Astrocyte of the hippocampus (primary cell): ENCODE results near the gene PKN2.
A peak's percentile ranks its signal among the peaks of the same experiment; 100 is the strongest.
"Not testable (repeated sequence)": the region's sequence is repeated elsewhere in the genome, so short reads cannot be mapped to it uniquely, and the experiment has no call there.

ENCODE experiments used
- DNase-seq: peaks from one replicate; pipeline ENCODE4 v3.0.0; 2011; ENCODE audit warnings: low read depth, low spot score

Gene PKN2

GRCh38 chr1:88787023-88787903, 103.2 kb downstream of the PKN2 start:
- DNase-seq: no peak

DNA sequence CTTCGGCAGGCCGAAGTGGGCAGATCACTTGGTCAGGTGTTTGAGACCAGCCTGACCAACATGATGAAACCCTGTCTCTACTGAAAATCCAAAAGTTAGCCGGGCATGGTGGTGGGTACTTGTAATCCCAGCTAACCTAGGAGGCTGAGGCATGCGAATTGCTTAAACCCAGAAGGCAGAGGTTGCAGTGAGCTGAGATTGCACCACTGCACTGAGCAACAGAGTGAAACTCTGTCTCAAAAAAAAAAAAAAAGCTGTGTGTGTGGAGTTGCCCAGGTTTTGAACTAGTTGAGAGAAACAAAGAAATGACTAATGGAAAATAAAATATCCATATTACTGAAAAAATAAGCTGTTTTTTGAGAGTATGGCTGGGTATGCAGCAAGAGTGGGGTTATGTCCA, 107.1 kb downstream of the PKN2 start:
- DNase-seq: no peak

GRCh38 chr1:88799491-88799890, 115.4 kb downstream of the PKN2 start:
- DNase-seq: no peak

- peak; percentile 20 for DNase-seq
These were observed 116.4 kb downstream of the PKN2 start for GRCh38 chr1:88800382-88801051.

DNA sequence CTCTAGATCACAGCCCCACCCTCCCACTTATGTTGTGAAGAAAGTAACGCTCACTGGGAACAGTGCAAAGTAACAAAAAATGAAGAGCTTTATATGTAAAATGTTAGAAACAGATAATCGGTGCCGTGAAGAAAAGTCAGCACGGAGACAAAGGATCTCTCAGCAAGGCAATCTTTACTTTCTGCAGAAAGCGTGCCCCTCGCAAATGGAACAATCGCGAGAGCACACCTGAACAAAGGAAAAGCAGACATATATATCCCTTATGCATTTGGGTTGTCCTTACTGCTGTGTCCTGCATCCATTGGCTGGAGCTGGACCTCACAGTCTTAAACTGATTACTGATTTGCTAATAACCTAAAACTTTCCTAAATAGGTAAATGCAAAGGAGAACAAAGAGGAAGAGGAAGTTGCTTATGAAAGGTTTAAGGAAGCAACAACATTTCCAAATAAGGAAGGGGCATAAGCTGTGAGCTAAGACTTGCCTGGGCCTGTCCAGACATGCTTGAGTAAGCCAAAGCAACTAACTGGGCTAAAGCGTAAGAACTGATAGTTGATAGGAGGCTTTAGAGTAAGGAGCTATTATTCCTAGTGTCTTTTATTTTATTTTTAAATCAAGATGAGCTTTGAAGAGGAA, 117.6 kb downstream of the PKN2 start:
- DNase-seq: no peak

GRCh38 chr1:88802404-88802803, 118.3 kb downstream of the PKN2 start:
- no peak for DNase-seq

DNA sequence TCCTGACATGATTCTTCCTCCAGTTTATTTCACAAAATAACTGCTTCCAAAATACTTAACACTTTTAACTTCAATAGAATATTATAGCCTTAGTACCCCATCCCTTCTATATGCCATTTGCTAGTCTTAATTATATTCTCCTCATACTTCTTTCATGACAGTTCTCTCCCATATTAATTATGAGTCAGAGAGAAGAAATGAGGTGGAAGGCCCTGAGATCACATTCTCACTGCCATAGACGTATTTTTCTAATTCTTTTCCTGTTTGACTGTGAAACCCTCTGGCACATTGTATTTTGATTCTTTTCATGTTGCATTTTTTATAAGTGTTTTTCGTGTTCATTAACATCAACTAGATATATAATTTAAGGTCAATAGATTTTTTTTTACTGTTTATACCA, 118.9 kb downstream of the PKN2 start:
- peak; percentile 46 for DNase-seq

GRCh38 chr1:88803444-88803843, 119.4 kb downstream of the PKN2 start:
- no peak for DNase-seq

GRCh38 chr1:88812366-88812765, 128.3 kb downstream of the PKN2 start:
- DNase-seq: no peak

GRCh38 chr1:88813471-88813870, 129.4 kb downstream of the PKN2 start:
- no peak for DNase-seq

GRCh38 chr1:88819642-88820041, 135.6 kb downstream of the PKN2 start:
- not testable (repeated sequence) for DNase-seq

GRCh38 chr1:88825721-88826120, 141.6 kb downstream of the PKN2 start:
- DNase-seq: no peak

- peak; percentile 4 for DNase-seq
These were observed 163.6 kb downstream of the PKN2 start for GRCh38 chr1:88847643-88848042.

GRCh38 chr1:88851303-88852063, 167.4 kb downstream of the PKN2 start:
- DNase-seq: no peak

DNA sequence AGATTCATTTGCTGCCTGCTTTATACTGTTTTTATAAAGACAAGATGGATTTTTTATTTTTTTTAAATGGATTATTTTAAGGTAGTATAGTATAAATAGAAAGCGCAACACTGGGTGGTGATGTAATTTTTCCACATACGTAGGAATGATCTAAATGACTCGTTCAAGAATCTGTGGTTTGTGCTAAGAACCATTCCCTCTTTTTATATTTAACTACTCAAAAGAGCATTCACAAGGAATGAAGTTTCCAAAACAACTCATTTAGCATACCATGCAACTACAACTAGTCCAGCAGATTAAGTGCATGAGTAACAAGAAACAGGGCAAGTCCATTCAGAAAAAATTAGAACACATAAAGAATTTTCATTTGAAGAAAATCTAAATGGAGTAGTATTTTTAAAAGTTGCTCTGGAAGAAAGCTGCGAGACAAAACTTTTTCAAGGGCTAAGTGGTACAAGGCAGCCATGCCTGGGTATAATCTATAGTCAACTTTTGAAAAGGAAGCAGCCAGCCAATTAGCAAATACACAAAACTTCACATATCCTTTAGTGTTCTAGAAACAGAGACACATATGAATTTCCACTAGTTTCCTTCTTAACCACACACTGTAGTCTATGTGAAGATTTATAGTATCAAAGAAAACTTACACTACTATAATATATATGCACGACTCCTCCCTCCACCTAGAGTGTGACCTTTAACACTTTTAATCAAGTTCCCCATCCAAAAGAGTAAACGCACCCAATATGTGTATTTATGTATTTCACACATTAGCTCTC, 183.9 kb downstream of the PKN2 start:
- DNase-seq: peak; percentile 74

DNA sequence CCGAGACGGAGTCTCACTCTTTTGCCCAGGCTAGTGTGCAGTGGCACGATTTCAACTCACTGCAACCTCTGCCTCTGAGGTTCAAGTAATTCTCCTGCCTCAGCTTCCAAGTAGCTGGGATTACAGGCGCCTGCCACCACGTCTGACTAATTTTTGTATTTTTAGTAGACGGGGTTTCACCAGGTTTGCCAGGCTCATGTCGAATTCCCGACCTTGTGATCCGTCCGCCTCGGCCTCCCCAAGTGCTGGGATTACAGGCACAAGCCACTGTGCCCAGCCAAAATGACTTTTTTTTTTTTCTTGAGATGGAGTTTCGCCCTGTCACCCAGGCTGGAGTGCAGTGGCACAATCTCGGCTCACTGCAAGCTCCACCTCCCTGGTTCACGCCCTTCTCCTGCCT, 185.6 kb downstream of the PKN2 start:
- DNase-seq: not testable (repeated sequence)

GRCh38 chr1:88873737-88874349, 189.8 kb downstream of the PKN2 start:
- DNase-seq: no peak

DNA sequence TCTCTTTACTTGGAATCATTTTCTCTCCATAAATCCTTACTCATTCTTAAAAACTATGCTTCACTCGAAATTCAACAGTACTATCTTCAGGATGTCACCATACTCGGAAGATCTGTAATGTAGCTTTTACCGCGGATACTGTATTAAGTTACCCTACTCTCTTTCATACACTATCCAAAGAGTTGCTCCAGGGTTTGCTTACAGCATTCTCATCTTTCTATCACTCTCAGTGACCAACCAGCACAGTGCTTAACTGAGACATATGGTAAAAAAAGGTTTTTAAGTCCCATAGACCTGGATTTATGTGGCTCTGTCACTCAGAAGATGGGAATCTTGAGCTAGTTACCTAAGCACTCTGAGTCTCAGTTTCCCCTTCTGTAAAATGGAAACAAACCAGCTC, 191.5 kb downstream of the PKN2 start:
- DNase-seq: no peak

DNA sequence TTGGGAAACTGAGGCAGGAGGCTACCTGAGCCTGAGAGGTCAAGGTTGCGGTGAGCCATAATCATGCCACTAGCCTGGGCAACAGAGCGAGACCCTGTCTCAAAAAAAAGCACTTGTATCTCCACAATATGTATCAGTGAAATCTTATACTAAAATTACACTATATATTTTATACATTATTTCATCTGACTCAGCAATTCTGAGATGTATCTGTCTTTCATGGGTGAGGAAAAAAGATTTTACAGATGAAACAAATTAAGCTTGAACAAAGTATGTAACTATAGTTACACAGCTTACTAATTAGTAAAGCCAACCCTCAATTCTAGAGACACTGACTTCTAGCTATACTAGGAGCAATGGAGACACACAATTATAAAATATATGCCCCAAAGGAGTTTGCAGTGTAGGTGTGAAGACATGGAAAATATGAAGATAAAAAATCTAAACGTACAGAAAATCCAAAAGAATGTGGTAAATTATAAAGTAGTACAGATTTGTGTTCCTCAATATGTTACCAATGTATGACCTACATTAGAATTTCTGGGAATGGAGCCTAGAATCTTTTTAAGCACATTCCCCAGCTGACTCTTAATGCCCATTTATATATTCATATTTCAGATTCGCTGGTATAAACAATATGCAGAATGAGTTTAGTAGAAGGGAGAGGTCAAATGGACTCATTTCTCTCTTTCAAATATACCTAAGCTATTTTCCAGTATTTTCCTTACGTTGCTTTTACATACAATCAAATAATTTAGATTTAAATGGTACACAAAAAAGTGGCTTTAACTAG, 192.7 kb downstream of the PKN2 start:
- no peak for DNase-seq

DNA sequence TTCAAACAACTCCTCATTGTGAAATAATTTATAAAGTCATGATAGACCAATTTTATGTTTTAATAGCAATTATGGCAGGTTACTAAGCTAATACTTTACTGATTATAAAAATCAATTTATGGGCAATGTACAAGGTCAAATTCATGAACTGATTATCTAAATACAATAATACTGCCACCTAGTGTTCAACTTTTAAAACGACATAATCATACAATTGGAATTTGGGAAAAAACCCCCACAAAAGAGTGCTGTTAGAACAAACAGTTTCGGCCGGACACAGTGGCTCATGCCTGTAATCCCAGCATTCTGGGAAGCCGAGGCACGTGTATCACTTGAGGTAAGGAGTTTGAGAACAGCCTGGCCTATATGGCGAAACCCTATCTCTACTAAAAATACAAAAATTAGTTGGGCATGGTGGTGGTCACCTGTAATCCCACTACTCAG, 193.3 kb downstream of the PKN2 start:
- DNase-seq: peak; percentile 52
